Fibroblast of skin of abdomen (primary cell): ENCODE results near the gene TMEM107.

ENCODE experiments used
- DNase-seq: peaks from one replicate; pipeline ENCODE4 v3.0.0-alpha.2; 2013

TMEM107 gene

DNA sequence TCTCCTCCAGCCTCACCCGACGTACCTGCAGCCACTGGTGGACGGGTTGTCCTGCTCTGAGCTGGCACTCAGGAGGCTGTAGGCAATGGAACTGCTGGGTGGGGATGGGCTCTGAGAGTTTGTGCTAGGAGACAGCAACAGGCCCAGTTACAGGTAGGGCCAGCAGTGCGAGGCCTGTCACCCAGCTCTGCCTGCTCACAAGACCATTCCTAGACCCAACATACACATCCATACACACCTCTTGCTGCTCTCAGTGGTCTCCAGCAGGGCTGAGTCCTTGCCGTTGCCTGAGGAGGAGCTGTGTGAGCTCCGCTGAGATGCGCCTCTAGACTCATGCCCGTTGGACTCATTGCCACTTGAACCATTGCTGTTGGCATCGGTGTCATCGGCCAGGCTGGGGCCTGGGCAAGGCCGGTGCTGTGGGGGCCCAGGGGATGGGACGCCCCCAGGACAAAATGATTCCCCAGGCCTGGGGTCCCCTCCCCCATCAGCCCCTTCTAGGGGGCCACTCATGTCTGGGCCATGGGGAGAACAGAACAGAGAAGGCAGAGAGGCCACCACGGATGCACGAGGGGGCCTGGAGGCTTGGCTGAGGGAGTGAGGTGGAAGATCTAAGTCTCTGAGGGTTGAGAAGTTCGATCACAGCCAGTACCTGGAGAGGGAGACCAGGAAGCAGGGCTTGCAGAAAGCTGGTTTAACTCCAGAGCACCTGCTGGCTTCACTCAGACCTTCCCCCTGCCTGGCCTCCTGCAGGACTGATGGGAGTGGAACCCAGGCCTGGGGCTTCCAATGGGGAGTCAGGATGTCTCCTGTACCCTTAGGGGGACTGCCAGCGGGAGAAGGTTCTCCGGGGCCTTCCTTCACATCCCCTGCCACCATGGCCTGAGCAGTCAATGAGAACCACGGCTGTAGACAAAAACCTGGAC lies 25.7 kb downstream of the TMEM107 start:
- no peak for DNase-seq

DNA sequence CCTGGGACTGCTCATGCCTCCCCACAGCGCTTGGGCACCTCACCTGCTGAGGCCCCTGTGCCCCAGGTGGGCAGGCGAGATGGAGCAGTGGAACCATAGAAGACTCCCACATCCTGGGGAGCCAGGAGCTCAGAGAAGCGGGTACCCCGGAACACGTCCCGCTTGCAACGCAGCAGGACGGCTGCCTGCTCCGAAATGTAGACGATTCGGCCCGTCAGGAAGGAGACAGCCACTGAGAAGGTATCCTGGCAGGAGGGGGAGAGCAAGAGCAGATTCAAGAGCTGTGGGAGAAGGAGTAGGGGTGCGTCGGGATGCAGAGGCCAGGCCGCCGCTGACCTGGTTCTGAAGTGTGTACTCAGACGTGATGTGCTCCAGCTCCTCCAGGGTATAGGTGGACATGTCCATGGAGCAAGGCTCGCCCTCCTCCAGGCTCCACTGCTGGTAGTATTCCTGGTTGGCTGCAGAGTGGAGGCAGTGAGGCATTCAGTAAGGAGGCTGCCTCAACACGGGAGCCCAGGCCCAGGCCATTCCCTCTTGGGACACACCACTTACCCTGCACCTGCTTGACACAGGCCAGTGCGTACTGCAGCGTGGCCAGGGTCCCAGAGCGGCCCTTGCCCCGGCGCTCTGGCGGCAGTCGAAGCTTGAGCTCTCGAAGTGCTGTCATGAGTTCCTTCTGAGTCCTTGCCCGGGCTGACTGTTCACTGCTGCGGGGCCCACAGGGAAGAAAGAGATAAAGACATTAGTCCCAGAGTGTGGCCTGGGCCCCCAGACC lies 26.6 kb downstream of the TMEM107 start:
- no peak for DNase-seq

DNA sequence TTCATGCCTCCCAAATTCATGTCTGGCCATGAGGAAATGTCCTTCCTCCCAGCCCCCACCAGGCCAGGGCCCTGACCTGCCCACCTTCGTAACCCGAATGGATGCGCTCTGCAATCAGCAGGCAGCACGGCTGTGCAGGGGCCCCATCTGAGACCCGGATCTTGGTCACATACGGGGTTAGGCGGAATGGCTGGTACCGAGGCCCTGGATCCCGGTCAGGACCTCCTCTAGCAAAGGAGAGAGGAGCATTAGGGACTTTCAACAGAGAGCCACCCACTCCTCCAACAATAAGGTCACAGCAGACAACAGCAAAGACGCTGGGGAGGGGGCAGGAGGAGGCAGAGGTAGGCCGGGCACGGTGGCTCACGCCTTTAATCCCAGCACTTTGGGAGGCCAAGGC lies 27.6 kb downstream of the TMEM107 start:
- no peak for DNase-seq

DNA sequence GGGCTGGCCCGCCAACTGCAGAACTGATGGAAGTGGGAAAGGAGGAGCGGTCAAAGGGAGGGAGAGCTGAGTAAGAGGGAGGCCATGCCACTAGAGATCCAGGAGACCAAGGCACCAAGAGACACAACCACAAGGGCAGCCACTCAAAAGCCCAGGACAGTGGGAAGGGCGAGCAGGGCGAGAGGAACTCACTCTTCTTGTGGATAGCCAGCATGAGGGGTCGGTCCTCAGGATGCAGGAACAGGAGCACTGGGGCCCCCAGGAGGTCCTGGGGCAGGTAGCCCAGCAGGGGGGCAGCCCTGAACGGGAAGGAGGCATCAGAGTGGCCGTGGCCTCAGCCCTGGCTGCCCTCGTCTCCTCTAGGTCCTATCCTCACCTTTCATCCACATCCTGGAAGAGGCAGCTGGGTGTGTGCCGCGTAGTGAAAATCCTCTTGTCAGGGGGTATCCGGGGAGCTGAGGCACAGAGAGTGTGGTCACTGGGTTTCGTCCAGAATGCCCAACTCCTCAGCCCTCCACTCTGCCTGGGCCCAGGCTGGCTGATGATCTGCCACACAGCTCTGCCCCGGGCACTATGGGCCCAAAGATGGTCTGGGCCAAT lies 28.3 kb downstream of the TMEM107 start:
- no peak for DNase-seq

DNA sequence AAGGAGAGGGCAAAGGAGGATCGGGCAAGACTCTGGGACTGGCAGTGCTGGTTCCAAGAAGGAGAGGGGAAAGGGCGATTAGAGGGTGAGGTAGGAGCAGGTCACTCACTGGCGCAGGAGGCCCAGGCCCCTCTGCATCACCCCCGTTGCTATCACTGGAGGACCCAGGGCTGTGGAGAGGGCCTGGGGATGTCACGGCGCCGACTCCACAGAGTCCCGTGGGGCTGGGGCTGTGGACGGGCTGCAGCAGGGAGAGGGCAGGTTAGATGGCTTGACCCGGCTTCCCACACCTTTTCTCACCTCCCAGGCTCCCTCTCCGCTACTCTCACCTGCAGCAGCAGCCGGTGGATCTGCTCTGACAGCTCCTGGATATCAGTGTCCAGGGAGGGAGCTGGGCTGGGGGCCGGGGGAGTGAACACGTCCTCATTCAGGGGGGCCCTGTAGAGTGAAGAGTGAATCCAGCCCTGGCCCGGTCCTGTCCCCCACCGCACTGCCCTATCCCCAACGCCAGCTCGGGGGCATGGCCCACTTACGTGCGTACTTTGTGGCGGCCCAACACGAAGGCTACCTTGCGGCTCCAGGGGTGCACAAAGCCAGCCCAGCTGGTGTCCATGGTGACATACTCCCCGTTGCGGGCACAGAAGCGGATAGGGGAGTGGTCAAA lies 28.9 kb downstream of the TMEM107 start:
- DNase-seq: no peak

DNA sequence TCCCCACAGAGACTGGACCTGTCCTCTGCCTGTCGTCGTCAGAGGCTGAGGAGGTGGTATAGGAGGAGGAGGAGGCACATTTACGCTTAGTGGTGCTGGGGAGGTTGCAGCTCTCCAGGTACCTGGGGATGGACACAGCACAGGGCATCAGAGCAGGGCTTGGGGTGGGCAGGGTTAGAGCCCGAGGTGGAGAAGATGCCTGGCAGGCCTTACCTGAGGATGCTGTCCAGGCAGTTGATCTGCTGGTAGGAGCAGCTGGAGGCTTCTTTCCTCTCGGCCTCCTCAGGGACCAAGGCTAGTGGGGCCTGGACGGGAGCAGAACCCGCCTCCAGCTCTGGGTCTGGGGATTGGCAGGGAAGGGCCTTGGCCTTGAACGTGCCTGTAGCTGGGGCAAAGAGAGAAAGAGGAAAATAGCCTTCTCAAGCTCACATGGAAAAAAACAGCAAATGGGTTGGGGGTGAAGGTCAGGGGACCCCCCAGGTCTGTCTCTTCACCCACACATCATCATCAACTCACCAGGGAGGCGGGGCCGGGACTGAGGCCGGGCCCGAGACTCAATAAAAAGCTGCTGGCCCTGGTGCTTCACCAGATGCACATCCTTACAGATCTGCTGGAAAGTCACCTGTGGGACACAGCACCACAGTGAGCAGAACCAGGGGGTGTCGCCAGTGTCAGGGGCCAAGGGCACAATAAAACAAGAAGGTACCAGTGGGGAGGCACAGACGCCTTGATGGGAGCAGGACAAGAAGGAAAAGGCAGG lies 29.6 kb downstream of the TMEM107 start:
- no peak for DNase-seq

DNA sequence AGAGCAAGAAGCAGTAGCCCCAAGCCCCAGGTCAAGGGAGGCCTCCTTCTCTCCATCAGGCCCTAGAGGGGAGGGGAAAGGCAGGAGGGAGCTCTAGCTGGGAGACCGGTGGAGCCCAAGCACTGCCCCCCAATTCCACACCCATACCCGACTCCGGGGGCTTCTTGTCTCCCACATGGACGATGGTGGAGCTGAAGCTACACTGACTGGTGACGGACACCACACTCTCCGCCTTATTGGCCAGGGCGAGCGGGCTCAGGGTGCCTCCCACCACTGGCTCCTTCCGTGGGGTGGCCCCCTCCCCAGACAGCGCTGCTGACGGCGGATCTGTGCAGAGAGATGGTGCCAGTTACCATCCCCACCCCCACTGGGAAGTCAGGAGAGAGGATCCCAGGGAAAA lies 30.4 kb downstream of the TMEM107 start:
- no peak for DNase-seq

DNA sequence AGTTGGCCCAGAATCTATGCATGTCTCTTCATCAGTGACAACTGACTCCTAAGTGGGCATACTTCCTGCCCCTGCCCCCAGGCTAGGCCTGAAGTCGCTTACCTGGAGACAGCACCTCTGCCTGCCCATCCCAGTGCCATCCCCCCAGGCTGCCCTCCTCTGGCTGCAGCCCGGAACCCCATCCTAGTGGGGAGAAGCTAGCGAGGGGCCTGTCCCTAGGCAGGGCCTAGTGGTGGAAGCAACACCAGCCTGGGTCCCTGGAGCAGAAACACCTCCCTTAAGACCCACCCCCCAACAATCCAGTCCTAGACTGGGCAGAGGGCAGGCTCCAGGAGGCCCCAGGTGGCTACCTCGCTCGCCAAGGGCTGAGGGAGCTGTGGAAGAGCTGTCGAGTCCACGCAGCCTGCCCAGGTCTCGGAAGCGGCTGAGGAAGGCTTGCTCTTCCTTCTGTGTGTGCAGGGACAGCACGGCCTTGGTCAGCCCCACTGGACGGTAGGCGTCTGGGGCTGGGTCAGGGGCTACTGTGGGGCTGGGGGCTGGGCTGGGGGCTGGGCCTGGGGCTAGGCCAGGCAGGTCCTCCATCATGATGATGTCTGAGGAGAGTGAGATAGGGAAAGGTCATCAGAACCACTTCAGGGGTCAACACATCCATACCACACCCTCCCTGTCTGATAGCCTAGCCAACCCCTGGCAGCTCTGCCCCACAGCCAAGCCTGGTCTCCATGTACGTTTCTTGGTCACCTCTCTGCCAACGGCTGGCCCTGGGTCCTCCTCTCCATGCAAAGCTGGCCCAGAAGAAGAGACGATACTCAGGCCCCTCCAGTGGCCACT lies 31.6 kb downstream of the TMEM107 start:
- DNase-seq: no peak

DNA sequence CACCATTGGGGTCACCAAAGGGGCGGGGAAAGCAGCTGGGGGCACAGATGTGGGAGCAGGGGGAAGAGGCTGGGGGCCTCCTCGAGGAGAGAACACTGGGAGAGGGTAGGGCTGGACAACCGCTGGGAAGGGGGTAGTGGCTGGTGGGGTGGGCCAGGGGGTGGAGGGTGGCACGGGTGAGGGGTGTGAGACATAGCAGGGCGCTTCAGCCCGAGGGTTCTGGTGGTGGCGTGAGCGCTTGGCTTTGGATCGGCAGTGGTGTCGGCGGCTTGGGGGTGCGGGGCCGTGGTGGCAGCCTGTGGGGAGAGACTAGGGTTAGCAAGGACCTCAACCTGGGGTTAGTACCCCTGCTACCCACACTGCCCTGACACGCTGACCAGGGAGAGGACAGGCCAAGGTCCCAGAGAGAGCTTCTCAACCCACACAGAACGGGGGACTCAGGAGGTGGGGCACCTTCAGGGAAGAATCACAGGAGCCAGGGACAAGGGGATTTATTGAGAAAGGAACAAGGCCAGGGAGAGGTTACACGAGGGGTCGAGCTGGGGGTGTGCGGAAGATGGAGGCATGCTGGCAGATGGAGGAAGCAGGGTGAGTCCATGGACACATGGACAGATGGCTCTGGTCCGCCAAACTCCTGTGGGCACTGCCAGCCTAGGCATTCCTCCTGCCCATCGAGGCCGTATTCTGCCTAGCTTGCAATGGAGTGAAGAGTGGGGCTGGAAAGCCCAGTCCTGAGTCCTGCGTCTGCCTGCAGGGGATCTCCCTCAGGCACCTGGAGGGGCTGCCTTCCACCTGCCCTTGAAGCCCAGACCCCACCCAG lies 32.4 kb downstream of the TMEM107 start:
- no peak for DNase-seq

DNA sequence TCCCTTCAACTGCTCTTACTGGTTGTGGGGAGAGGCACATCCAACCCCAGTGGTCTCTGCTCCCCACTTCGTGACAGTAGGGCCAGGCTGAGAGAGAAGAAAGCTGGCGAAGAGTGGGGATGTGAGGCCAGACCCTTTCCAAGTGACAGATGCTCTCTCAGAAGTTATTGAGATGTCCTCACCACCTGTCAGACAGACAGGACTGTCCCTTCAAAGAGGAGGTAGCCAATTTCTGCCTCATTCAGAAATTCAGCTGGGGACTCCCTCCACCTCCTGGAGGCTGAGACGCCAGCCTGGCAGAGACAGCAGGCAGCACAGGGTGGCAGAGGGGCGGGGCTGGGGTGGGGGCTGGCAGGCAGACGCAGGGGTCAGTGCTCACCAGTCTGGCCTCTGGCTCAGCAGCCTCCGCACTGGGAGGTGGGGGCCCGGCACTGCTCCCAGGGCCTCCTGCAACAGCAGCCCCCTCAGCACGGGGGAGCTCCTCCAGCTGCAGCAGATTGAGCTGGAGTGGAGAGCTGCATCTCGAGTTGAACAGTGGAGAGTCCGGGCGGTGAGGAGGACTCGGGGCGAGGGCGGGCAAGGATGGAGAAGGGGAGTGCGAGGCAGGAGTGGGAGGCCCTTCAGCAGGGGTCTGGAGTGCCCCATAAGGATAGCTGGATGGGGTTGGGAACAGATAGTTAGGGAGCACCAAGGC lies 33.1 kb downstream of the TMEM107 start:
- DNase-seq: no peak

DNA sequence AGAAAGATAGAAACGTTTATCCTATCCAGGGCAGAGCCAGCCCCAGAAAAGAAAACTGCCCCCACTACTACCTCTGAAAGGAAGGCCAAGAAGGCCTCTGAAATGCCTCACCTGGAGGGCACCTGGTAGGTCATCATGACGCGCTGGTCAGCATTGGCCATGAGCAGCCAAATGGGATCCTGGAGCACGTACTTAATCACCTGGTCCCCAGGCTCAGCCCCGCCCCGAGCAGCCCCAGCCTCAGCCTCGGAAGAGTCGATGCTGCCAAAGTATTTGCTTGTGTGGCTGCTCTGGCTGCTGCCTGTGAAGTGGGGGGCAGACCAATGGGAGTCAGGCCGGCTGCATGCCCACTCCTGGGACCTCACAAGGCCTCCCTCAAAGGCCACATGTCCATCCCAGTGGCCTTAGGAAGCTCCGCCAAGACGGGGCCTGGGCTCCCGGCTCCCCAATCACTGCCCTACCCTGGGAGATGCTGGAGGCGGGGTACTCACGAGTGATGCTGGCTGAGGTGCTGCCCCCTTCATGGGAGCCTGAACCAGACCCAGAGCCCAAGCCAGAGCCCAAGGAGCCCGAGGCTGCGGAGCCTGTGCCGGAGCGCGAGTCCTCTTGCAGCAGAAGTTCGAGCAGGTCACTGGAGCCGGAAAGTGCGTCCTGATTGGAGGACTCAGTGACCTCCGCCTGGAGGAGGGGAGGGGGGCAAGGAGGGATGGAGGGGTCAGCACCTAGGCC lies 33.9 kb downstream of the TMEM107 start:
- no peak for DNase-seq

DNA sequence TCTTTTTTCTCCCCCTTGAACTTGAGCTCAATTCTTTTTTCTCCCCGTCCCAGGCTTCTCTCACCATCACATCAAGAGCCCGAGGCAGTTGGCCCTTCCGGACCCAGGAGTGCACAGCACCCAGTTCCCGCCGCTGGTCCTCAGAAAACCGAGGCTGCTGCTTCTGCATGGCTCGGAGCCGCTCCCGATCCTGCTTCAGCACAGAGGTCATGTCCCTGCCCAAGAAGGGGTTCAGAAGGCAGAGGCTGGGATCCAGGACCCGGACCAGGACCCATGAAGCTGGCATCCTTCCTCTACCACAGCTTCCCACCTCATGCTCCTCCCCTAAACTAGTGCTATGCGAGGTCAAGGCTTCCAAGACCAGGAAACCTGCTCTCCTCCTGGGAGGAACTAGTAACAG lies 34.4 kb downstream of the TMEM107 start:
- no peak for DNase-seq

DNA sequence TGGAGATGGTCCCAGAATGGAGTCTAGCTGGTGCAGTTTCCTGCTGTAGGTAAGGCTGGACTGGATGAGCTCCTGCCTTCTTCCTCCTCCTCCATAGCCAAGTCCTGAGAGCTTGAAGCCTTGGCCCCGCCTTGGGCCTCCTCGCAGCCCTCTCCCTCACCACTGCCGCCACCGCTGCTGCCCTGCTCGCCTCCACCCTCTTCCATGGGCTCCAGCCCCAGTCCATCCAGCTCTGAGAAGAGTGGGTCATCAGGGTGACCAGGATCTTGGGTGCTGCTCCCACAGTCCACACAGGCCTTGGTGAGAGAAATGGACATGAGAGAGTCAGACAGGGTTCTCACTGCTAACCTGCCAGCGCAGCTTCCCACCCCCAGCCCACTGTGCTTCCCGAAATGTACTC lies 35.1 kb downstream of the TMEM107 start:
- no peak for DNase-seq

DNA sequence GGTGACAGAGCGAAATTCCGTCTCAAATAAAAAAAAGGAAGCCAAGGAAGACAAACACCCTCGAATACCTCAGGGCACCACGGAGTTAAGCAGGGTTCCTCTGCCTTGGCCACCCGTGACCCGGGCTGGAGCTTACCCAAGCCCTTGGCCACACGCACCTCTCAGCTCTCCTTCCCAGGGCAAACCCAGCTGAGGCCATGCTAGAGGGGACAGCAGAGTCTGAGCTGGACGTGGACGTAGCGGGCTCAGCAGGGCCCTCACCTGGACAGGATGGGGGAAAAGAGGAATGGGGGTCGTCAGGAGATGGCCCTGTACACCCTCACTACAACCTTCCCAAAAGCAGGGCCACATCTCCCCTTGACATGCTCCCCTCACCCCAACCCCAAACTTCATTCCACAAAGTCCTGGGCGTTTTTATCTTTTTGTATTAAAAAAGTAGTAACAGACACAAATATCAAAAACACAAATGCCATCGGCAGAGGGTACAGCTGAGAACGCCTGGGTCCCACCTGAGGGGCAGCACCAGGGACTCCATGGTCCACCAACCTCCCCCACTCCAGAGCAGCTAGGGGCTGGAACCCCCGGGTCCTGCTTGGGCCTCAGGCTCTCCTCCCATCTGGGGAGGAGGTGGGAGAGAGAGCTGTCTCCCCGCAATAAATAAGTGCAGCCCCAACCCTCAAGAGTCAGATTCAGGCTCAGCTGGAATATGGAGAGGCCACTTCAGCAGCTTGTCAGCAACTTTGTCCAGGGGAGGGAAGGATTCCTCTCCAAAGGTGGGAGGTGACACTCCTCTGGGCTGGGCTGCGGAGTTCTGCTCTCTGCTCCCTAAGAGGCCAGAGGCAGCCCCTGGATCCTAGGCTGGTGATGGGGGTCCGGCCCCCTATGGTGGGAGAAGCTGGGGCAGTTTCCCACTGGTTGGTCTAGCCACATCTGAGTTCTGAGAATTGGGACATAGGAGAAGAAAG lies 35.8 kb downstream of the TMEM107 start:
- DNase-seq: no peak

DNA sequence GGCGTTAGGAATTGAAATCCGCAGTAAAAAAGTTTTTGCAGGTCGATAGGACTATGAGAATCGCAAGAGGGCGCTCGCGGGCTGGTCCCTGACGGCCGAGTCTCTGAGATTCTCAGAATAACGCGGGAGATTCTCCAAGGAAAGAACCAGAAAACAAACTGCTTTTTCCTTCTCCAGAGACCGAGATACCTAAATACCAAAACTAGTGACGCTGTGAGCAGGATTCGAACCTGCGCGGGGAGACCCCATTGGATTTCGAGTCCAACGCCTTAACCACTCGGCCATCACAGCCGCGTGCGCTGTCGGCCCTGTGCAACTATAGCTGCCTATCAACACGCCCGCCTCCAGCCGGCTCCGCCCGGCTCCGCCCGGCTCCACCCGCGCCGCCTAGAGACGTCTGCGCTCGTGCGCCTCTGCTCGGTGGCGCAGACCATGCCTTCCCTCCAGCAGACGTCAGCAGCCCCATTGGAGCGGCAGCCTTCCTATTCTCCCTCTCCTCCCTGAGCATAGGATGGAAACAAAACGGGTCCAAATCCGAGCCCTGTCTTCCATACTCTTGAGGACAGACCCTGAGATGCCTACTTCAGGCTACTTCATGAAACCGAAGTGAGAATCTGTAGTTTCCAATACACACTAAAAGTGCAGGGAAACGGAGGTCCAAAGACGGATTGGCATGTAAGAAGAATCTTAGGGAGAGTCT lies 37.4 kb downstream of the TMEM107 start:
- DNase-seq: peak; percentile 99

DNA sequence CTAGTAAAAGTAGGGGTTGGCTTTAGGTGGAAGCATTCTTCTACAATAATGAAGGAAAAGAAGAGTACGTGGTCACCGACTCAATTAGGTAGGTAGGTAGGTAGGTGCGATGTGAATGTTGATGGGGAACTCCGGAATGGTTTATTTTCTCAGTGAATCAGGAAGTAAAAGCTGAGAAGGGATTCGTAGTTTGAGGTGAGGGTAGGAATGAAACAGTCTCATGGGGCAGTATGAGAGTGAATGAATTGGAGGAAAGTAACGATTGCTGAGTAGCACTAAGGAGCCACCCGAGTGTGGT lies 37.9 kb downstream of the TMEM107 start:
- DNase-seq: no peak
